Left ventricle myocardium inferior (tissue), 1 donor: ENCODE measurements around the gene COL15A1. TPM values are rescaled to one million over a fixed set of nuclear protein-coding genes. Genes with fewer than 3 reads are reported as not detected.

Experiments used
- DNase-seq: peaks from one replicate; pipeline ENCODE4 v3.0.0-alpha.2; 2020
- H3K27ac ChIP-seq: fragments of 200-600 bp; replicated peaks from 2 replicates; pipeline ENCODE4 v1.8.0; 2021
- H3K27me3 ChIP-seq: fragments of 200-600 bp; 2 replicates; pipeline ENCODE4 v1.8.0; 2021; ENCODE audit warnings: low read depth
- H3K36me3 ChIP-seq: fragments of 200-600 bp; 2 replicates; pipeline ENCODE4 v1.8.0; 2021
- H3K4me1 ChIP-seq: fragments of 200-600 bp; 2 replicates; pipeline ENCODE4 v1.8.0; 2021
- H3K4me3 ChIP-seq: fragments of 200-600 bp; 2 replicates; pipeline ENCODE4 v1.8.0; 2021; ENCODE audit warnings: mild to moderate bottlenecking, moderate library complexity
- H3K9me3 ChIP-seq: fragments of 200-600 bp; replicated peaks from 2 replicates; pipeline ENCODE4 v1.8.0; 2021
- CTCF ChIP-seq: fragments of 200-600 bp; IDR thresholded peaks from 2 replicates; pipeline ENCODE4 v1.8.0; 2021; ENCODE audit warnings: antibody characterized with exemption, mild to moderate bottlenecking, borderline replicate concordance
- intact Hi-C: fragments of 100-400 bp; cut with micrococcal nuclease; formaldehyde crosslinking; loops from one replicate; pipeline ENCODE4 v1.11.0; 2022
- total RNA-seq: library from RNA; stranded (reverse); fragmentation: NEBNext Ultra II Directional; extraction: Animal tissue kit (Norgen Biotek cat#: 25700); gene quantifications from one replicate; pipeline ENCODE4 v1.2.1, GENCODE V29; 2021
- donor health status: DM: no; HTN: yes; CAD: no; lungs with severe emphysema.

Gene COL15A1
- total RNA-seq, 1 donor from 2014 or later: 45.4 TPM

GRCh38 chr9:98903961-98904411 is 39.7 kb upstream of the COL15A1 start:
- DNase-seq: peak; percentile 51
- Histone ChIP-seq H3K4me3 (no peak overlapping the region), H3K27ac (peak overlapping the region; percentile 80), H3K9me3 (no peaks in the 10 kb centered on the region), H3K27me3 (no peaks in the 10 kb centered on the region), H3K4me1 (peaks cover 47% of the 10 kb centered on the region), H3K36me3 (no peaks in the 10 kb centered on the region)
- intact Hi-C loops: no loop called here
- peak; percentile 16 for TF ChIP-seq CTCF

- H3K27ac ChIP-seq: peak overlapping the region; percentile 80
These were observed 38.7 kb upstream of the COL15A1 start for GRCh38 chr9:98905015-98905414.

GRCh38 chr9:98906273-98907040 is 37.2 kb upstream of the COL15A1 start:
- intact Hi-C loops: no loop called here
- peak overlapping the region; percentile 80 for H3K27ac ChIP-seq
- H3K4me1 ChIP-seq: peaks cover 51% of the 10 kb centered on the region
- no peaks in the 10 kb centered on the region for H3K27me3 ChIP-seq
- no peak for TF ChIP-seq CTCF
- no peak overlapping the region for H3K4me3 ChIP-seq
- no peaks in the 10 kb centered on the region for H3K9me3 ChIP-seq
- no peaks in the 10 kb centered on the region for H3K36me3 ChIP-seq
- DNase-seq: peak; percentile 62

More at GRCh38 chr9:98905015-98905414, 38.7 kb upstream of the COL15A1 start:
- no peak for DNase-seq
- Histone ChIP-seq H3K4me3 (no peak overlapping the region), H3K36me3 (no peaks in the 10 kb centered on the region), H3K27me3 (no peaks in the 10 kb centered on the region), H3K4me1 (peaks cover 51% of the 10 kb centered on the region), H3K9me3 (no peaks in the 10 kb centered on the region)
- no peak for TF ChIP-seq CTCF
- intact Hi-C loops: no loop called here

- DNase-seq: no peak
- no peaks in the 10 kb centered on the region for H3K36me3 ChIP-seq
- H3K9me3 ChIP-seq: no peaks in the 10 kb centered on the region
- peak overlapping the region; percentile 80 for H3K27ac ChIP-seq
- intact Hi-C loops: no loop called here
- no peak for TF ChIP-seq CTCF
- H3K4me1 ChIP-seq: peaks cover 51% of the 10 kb centered on the region
- no peaks in the 10 kb centered on the region for H3K27me3 ChIP-seq
- H3K4me3 ChIP-seq: no peak overlapping the region
These were observed 36.7 kb upstream of the COL15A1 start for GRCh38 chr9:98907055-98907454.

- H3K36me3 ChIP-seq: no peaks in the 10 kb centered on the region
- no peak for DNase-seq
- no peaks in the 10 kb centered on the region for H3K9me3 ChIP-seq
- H3K27me3 ChIP-seq: no peaks in the 10 kb centered on the region
- peak overlapping the region; percentile 80 for H3K27ac ChIP-seq
- intact Hi-C loops: no loop called here
- H3K4me3 ChIP-seq: no peak overlapping the region
- H3K4me1 ChIP-seq: peaks cover 46% of the 10 kb centered on the region
- TF ChIP-seq CTCF: no peak
These were observed 34.6 kb upstream of the COL15A1 start for GRCh38 chr9:98908897-98909634.
